K562 (cell line): ENCODE measurements around the gene MGAT4D. TPM values are rescaled to one million over a fixed set of nuclear protein-coding genes. Genes with fewer than 3 reads are reported as not detected.
A peak's percentile ranks its signal among the peaks of the same experiment; 100 is the strongest.

Experiments used
- BCL6 ChIP-seq: fragments of 250-450 bp; sonication (Bioruptor Pico); IDR thresholded peaks from 2 replicates; pipeline ENCODE4 v1.4.0; 2020
- E2F6 ChIP-seq, 2 experiments: IDR thresholded peaks; 2 replicates each; pipeline ENCODE4 v1.6.1; 2011; ENCODE audit warnings: borderline replicate concordance in 1 of 2, control low read depth in 1 of 2, low read depth in 1 of 2, low read length in 1 of 2, mild to moderate bottlenecking in 1 of 2, mixed read lengths in 1 of 2, moderate library complexity in 1 of 2; ENCODE audit not compliant: insufficient read depth in 1 of 2, insufficient read length in 1 of 2, poor library complexity in 1 of 2, severe bottlenecking in 1 of 2; ENCODE audit errors: extremely low read depth in 1 of 2
- ELK1 ChIP-seq: sonication (generic); formaldehyde crosslinking; IDR thresholded peaks from 2 replicates; pipeline ENCODE4 v1.8.1; 2022; ENCODE audit warnings: missing genetic modification reagents
- GATAD2B ChIP-seq: fragments of 450-650 bp; IDR thresholded peaks from 2 replicates; pipeline ENCODE4 v1.6.1; 2017; ENCODE audit warnings: mild to moderate bottlenecking, borderline replicate concordance
- GTF2A2 ChIP-seq: IDR thresholded peaks from 2 replicates; pipeline ENCODE4 v1.6.1; 2016; ENCODE audit warnings: mild to moderate bottlenecking, missing genetic modification characterization, missing compliant biosample characterization
- HMG20A ChIP-seq: fragments of 450-650 bp; formaldehyde crosslinking; conservative IDR thresholded peaks from 2 replicates; pipeline ENCODE4 v1.4.0; 2020; ENCODE audit warnings: mild to moderate bottlenecking, mixed read lengths
- HNRNPH1 ChIP-seq: fragments of 200-400 bp; formaldehyde crosslinking; optimal IDR thresholded peaks from 2 replicates; pipeline ENCODE3; 2017; ENCODE audit warnings: low read depth, mild to moderate bottlenecking, low read length, moderate library complexity
- ID3 ChIP-seq, 2 experiments: fragments of 250-450 bp in 1 of 2; fragments of 450-650 bp in 1 of 2; sonication (Bioruptor Pico) in 1 of 2; IDR thresholded peaks; 2 replicates each; pipeline versions ENCODE4 v1.6.1 to v1.8.0; 2016 to 2021; ENCODE audit warnings: mild to moderate bottlenecking in 2 of 2, moderate library complexity in 2 of 2, missing compliant biosample characterization in 1 of 2, missing genetic modification characterization in 1 of 2
- KLF6 ChIP-seq: fragments of 250-450 bp; sonication (Bioruptor Pico); IDR thresholded peaks from 2 replicates; pipeline ENCODE4 v1.4.0; 2020; ENCODE audit warnings: mild to moderate bottlenecking, moderate library complexity, borderline replicate concordance
- NBN ChIP-seq: fragments of 450-650 bp; IDR thresholded peaks from 2 replicates; pipeline ENCODE4 v1.6.1; 2016; ENCODE audit warnings: low read depth, mild to moderate bottlenecking
- NFATC3 ChIP-seq: fragments of 450-650 bp; IDR thresholded peaks from 2 replicates; pipeline ENCODE4 v1.6.1; 2017; ENCODE audit warnings: mild to moderate bottlenecking
- PREB ChIP-seq: sonication (generic); formaldehyde crosslinking; IDR thresholded peaks from 2 replicates; pipeline ENCODE4 v1.8.1; 2023; ENCODE audit warnings: mild to moderate bottlenecking, missing genetic modification reagents
- RNF219 ChIP-seq: fragments of 250-450 bp; sonication (Bioruptor Pico); IDR thresholded peaks from 2 replicates; pipeline ENCODE4 v1.5.0; 2022; ENCODE audit warnings: mild to moderate bottlenecking
- SPI1 ChIP-seq: IDR thresholded peaks from 2 replicates; pipeline ENCODE4 v1.6.1; 2011; ENCODE audit warnings: low read depth, low read length, control low read depth, borderline replicate concordance
- SRF ChIP-seq, 2 experiments: fragments of 250-450, 450-650 bp in 1 of 2; sonication (Bioruptor Pico) in 1 of 2; sonication (generic) in 1 of 2; formaldehyde crosslinking; IDR thresholded peaks; 2 replicates each; pipeline versions ENCODE4 v1.5.0 to v1.5.1; 2020 to 2022; ENCODE audit warnings: mild to moderate bottlenecking in 1 of 2, missing genetic modification reagents in 1 of 2
- TGIF2 ChIP-seq: sonication (generic); formaldehyde crosslinking; IDR thresholded peaks from 2 replicates; pipeline ENCODE4 v1.8.1; 2022; ENCODE audit warnings: mild to moderate bottlenecking, missing genetic modification reagents, moderate library complexity
- ZKSCAN3 ChIP-seq: fragments of 250-450 bp; sonication (Bioruptor Pico); IDR thresholded peaks from 2 replicates; pipeline ENCODE4 v1.4.0; 2020
- ZKSCAN8 ChIP-seq: fragments of 200-800 bp; sonication (Bioruptor generic); IDR thresholded peaks from 2 replicates; pipeline ENCODE4 v1.6.1; 2016; ENCODE audit warnings: missing genetic modification characterization, missing compliant biosample characterization
- ZNF24 ChIP-seq: fragments of 450-650 bp; IDR thresholded peaks from 2 replicates; pipeline ENCODE4 v1.6.1; 2016
- ZNF444 ChIP-seq: fragments of 250-450 bp; sonication (Bioruptor Pico); IDR thresholded peaks from 2 replicates; pipeline ENCODE4 v1.4.0; 2020; ENCODE audit warnings: mild to moderate bottlenecking, moderate library complexity
- ZNF445 ChIP-seq: fragments of 250-450 bp; sonication (Bioruptor Pico); IDR thresholded peaks from 2 replicates; pipeline ENCODE4 v1.4.0; 2020; ENCODE audit warnings: low read depth, mild to moderate bottlenecking, moderate library complexity
- ZNF668 ChIP-seq: fragments of 250-450 bp; sonication (Bioruptor Pico); IDR thresholded peaks from 2 replicates; pipeline ENCODE4 v1.8.0; 2022; ENCODE audit warnings: mild to moderate bottlenecking, inconsistent platforms
- ZNF766 ChIP-seq: fragments of 200-800 bp; sonication (Bioruptor generic); conservative IDR thresholded peaks from 2 replicates; pipeline ENCODE4 v1.6.1; 2016; ENCODE audit warnings: missing genetic modification characterization, missing compliant biosample characterization
- polyA plus RNA-seq, 8 experiments: library from polyadenylated mRNA; depleted of rRNA in 4 of 8; stranded (reverse) in 5 of 8; unstranded in 3 of 8; fragments of >200 nt; fragmentation: Nextera tagmentation in 2 of 8; fragmentation: Illumina TruSeq in 1 of 8; extraction: Ambion mirVana in 2 of 8; extraction: Trizol in 1 of 8; gene quantifications; 2 replicates each; pipeline versions ENCODE4 v1.2.1 to v1.2.3, GENCODE V29; 2011 to 2014; ENCODE audit warnings: inconsistent platforms in 1 of 8, missing spikeins in 1 of 8
- total RNA-seq, 7 experiments: library from RNA; depleted of rRNA in 6 of 7; stranded (reverse); fragments of >200 nt in 6 of 7; fragmentation: Illumina TruSeq in 2 of 7; extraction: Trizol in 2 of 7; gene quantifications; 2 replicates each; pipeline versions ENCODE4 v1.2.1 to v1.2.3, GENCODE V29; 2011 to 2021; ENCODE audit warnings: low replicate concordance in 1 of 7

MGAT4D gene
- total and polyA plus RNA-seq, 9 of the 15 experiments (the other 6 are each of a cell fraction or from before 2014, with no cell fraction given), result not detected

- TF ChIP-seq ELK1, result no peak
- TF ChIP-seq ZNF444 (CRISPR knock-in tag), result no peak
- no peak for TF ChIP-seq ZKSCAN8
- TF ChIP-seq PREB, result no peak
- no peak for TF ChIP-seq ZKSCAN3 (CRISPR knock-in tag)
- peak; percentile 78; the same call in 1 of the 2 replicates for TF ChIP-seq NFATC3
- peak; percentile 63; the same call in 1 of the 2 replicates for TF ChIP-seq ZNF766 (CRISPR knock-in tag)
- TF ChIP-seq SRF (CRISPR knock-in tag; IDR thresholded peaks at IDR 0.05), result no peak
- no peak for TF ChIP-seq ZNF668 (CRISPR knock-in tag)
- no peak for TF ChIP-seq TGIF2
- TF ChIP-seq NBN, result peak; percentile 89
- TF ChIP-seq GTF2A2 (tag), result no peak
- TF ChIP-seq RNF219 (CRISPR knock-in tag), result no peak
- no peak; the same call in 1 of the 2 replicates for TF ChIP-seq ZNF24
- peak; percentile 99 for TF ChIP-seq SPI1
- TF ChIP-seq BCL6 (CRISPR knock-in tag), result no peak
- TF ChIP-seq ZNF445 (CRISPR knock-in tag), result no peak
- peak in 1 of 2 experiments; percentile 48 for TF ChIP-seq E2F6 (IDR thresholded peaks at IDR 0.05; ENCODE audit: borderline replicate concordance in 1 of 2, extremely low read depth in 1 of 2, insufficient read depth in 1 of 2, insufficient read length in 1 of 2, low read depth in 1 of 2, low read length in 1 of 2, poor library complexity in 1 of 2, severe bottlenecking in 1 of 2)
- no peak for TF ChIP-seq HMG20A (CRISPR knock-in tag)
- no peak for TF ChIP-seq ID3 (CRISPR knock-in tag; IDR thresholded peaks at IDR 0.05)
- peak; percentile 78; the same call in 1 of the 2 replicates for TF ChIP-seq ID3 (tag; IDR thresholded peaks at IDR 0.05)
- TF ChIP-seq GATAD2B, result peak; percentile 63; the same call in 1 of the 2 replicates
- no peak for TF ChIP-seq HNRNPH1
- TF ChIP-seq KLF6 (CRISPR knock-in tag), result no peak
Observed at GRCh38 chr4:140529434-140529833, 31.3 kb upstream of the MGAT4D start (continued).
